Middle frontal gyrus (tissue), 1 donor: ENCODE data around the gene FBXL20.
"Not testable (repeated sequence)": the region's sequence is repeated elsewhere in the genome, so short reads cannot be mapped to it uniquely, and the experiment has no call there.

Source experiments
- DNase-seq: peaks from one replicate; pipeline ENCODE4 v3.0.0-alpha.2; 2015; ENCODE audit warnings: low spot score; ENCODE audit errors: extremely low spot score

FBXL20 gene

GRCh38 chr17:39385040-39385439 is 16.4 kb downstream of the FBXL20 start:
- DNase-seq, result no peak

DNA sequence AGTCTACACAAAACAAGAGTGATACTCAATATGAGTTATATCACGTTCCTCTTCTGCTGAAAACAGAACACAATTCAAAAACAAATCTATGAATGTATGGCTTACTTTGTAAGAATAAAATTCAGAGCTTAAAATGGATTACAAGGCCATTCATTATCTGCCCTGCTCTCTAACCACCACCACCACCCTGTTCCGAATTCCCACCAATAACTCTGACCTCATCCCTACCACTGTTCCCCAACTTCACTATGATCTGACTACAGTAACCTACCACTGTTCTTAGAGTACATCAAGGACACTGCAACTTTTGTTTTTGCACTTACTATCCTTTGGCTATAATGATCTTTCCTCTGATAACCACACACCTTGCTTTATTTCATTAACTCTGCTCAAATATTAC is 21.3 kb downstream of the FBXL20 start:
- no peak for DNase-seq

DNA sequence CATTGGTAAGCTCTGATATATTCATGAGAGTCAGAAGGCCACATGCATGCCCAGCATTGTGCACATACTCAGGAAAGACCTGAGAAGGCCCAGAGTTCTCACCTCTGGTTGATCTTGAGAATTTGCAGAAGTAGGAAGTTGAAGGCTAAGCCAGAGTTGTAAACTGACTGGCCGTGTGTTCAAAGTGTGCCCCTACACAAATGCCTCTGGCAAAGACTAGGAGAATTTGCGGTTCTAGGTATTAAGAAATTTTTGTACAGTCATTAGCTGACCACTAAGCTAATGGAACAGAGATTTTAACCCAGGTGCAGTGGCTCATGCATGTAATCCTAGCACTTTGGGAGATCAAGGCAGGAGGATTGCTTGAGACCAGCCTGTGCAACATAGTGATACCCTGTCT is 25.0 kb downstream of the FBXL20 start:
- no peak for DNase-seq

- not testable (repeated sequence) for DNase-seq
Observed at GRCh38 chr17:39367805-39368204, 33.6 kb downstream of the FBXL20 start.

GRCh38 chr17:39365872-39366271 is 35.6 kb downstream of the FBXL20 start:
- DNase-seq, result no peak

DNA sequence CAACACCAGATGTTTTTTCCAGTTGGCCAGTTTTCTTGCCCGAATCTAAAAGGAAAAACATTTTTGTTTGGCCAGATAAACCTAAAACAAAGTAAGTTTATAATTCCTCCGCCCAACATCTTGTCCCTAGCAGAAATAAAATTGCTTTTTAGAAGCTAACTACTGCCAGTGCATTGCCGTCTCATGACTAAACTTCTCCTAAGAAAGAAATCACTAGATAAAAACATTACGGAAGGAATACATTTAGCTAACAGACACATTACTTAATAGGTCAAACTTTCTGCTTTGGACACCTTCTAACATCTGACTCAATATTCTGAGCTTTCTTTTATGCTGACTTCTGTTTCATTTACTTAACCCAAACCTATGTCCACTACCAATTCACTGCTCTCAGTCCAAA is 36.2 kb downstream of the FBXL20 start:
- no peak for DNase-seq

DNA sequence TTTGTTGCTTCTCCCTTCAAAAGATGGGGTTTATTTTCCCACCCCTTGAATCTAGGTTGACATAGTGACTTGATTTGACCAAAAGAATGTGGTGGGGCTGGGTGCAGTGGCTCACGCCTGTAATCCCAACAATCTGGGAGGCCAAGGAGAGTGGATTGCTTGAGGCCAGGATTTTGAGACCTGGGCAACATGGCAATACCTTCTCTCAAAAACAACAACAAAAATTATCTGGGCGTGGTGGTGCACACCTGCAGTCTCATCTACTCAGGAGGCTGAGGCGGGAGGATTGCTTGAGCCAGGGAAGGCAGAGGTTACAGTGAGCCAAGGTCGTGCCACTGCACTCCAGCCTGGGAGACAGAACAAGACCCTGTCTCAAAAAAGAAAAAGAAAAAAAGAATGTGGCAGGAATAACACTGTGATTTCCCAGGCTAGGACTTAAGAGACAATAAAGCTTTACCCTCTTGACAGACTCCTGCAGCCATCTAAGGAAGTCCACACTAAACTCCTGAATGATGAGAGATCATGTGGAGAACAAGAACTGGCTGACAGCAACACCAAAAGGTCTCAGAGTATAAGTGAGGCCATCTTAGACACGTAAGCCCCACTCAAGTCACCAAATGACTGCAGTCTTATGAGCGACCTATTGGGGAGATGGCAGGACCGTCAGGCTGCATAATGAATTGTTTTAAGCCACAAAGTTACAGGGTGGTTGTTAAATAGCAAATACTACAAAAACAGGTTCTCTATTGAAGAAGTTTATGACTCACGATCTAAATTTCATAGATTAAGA is 37.0 kb downstream of the FBXL20 start:
- DNase-seq, result no peak

- DNase-seq, result no peak
Observed at GRCh38 chr17:39361064-39361463, 40.4 kb downstream of the FBXL20 start.

DNA sequence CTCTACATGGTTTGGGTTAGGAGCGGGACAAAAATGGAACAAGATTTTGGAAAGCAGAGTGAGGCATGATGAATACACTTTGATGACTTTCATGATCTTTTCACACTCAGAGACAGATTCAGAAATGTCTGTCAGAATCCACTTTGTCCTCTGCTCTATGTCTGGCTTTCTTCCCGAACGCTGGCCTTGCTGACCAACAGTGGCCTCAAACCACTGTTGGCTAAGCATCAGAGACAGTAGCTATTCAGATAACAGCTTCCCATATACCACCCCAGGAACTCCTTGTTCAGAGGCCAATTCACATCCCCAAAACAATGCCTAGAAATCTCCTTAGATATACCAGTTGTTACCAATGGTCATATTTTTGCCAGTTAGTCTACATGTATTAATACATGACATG is 40.9 kb downstream of the FBXL20 start:
- DNase-seq, result peak; percentile 14

DNA sequence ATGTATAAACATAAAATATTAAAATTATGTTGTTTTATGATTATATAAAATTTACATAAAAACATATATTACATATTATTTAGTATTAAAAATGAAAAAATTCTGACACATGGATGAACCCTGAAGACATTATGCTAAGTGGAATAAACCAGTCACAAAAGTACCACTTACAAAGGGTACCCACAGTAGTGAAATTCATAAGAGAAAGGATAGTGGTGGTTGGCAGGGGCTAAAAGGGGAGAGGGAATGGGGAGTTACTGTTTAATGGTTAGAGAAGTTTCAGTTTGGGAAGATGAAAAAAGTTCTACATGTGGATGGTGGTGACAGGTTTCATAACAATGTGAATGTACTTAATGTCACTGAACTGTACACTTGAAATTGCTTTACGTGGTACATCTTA is 41.4 kb downstream of the FBXL20 start:
- DNase-seq, result no peak

- DNase-seq, result no peak
Observed at GRCh38 chr17:39357986-39358385, 43.4 kb downstream of the FBXL20 start.

DNA sequence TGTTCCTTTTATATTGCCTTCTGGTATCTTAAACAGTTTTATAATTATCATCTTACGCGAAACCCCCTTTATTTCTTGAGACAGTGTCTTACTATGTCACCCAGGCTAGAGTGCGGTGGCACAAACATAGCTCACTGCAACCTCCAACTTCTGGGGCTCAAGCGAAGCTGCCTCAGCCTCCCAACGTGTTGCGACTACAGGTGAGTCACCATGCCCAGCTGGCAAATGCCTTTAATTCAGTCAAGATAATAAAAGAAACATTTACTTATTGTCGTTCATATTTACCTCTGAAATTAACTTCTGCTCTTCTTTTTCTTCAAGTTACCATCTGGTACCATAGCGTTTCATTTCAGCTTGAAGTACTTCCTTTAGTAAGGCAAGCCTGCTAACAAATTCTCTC is 43.9 kb downstream of the FBXL20 start:
- no peak for DNase-seq

GRCh38 chr17:39352986-39353385 is 48.4 kb downstream of the FBXL20 start:
- DNase-seq, result no peak

- no peak for DNase-seq
Observed at GRCh38 chr17:39352511-39352910, 48.9 kb downstream of the FBXL20 start.

- DNase-seq, result no peak
Observed at GRCh38 chr17:39351508-39351907, 49.9 kb downstream of the FBXL20 start.

DNA sequence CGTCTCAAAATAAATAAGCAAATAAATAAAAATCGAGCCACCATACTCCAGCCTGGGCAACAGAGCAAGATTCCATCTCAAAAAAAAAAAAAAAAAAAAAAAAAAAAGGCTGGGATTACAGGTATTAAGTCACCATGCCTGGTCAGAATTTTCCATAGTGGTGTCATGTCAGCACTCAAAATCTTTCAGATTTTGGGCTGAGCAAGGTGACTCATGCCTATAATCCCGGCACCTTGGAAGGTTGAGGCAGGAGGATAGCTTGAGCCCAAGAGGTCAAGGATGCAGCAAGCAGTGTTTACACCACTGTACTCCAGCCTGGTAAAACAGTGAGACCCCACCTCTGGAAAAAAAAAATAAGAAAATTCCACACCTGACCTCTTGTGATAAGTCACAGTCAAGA is 52.2 kb downstream of the FBXL20 start:
- DNase-seq, result no peak

DNA sequence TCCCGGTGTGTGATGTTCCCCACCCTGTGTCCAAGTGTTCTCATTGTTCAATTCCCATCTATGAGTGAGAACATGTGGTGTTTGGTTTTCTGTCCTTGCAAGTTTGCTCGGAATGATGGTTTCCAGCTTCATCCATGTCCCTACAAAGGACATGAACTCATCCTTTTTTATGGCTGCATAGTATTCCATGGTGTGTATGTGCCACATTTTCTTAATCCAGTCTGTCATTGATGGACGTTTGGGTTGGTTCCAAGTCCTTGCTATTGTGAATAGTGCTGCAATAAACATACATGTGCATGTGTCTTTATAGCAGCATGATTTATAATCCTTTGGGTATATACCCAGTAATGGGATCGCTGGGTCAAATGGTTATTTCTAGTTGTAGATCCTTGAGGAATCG is 54.6 kb downstream of the FBXL20 start:
- not testable (repeated sequence) for DNase-seq

GRCh38 chr17:39341541-39341940 is 59.9 kb downstream of the FBXL20 start:
- DNase-seq, result no peak

DNA sequence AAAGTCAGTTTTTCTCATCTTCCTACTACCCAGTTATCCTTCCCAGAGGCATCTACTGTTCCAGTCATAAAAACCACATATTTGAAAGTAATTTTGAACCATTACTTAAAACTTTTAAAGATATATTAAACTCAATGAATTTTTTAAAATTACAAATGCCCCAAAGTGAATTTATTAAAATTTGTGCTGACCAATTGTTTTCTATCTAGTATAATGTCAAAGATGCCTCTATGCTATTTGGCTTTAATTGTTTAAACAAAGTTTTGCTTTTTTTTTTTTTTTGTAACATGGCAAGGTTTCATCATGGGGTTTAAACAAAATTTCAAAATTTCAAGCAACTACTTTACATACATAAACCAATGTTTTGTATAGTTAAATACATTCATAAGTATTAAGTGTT is 60.7 kb downstream of the FBXL20 start:
- no peak for DNase-seq

DNA sequence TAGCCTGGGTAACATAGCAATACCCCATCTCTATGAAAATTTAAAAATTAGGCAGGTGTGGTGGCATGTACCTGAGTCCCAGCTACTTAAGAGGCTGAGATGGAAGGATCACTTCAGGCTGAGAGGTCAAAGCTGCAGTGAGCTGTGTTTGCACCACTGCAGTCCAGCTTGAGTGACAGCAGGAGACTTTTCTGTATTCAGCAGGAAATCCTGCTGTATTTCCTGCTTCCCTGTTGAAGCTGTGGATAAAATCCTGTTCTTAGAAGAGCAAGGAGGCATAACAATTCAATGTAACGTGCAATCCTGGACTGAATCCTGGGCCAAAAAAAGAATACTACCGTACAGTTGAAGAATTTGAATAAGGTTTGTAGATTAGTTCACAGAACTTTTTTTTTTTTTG is 62.2 kb downstream of the FBXL20 start:
- DNase-seq, result no peak

DNA sequence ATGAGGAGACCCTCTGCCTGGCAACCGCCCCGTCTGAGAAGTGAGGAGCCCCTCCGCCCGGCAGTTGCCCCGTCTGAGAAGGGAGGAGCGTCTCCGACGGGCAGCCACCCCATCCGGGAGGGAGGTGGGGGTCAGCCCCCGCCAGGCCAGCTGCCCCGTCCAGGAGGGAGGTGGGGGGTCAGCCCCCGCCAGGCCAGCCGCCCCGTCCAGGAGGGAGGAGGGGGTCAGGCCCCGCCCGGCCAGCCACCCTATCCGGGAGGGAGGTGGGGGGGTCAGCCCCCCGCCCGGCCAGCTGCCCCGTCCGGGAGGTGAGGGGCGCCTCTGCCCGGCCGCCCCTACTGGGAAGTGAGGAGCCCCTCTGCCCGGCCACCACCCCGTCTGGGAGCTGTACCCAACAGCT is 63.8 kb downstream of the FBXL20 start:
- DNase-seq, result not testable (repeated sequence)

GRCh38 chr17:39335704-39336223 is 65.7 kb downstream of the FBXL20 start:
- DNase-seq, result no peak

GRCh38 chr17:39334008-39334744 is 67.2 kb downstream of the FBXL20 start:
- DNase-seq, result not testable (repeated sequence)
